ENCODE measurements around the gene SHROOM1.

DNA sequence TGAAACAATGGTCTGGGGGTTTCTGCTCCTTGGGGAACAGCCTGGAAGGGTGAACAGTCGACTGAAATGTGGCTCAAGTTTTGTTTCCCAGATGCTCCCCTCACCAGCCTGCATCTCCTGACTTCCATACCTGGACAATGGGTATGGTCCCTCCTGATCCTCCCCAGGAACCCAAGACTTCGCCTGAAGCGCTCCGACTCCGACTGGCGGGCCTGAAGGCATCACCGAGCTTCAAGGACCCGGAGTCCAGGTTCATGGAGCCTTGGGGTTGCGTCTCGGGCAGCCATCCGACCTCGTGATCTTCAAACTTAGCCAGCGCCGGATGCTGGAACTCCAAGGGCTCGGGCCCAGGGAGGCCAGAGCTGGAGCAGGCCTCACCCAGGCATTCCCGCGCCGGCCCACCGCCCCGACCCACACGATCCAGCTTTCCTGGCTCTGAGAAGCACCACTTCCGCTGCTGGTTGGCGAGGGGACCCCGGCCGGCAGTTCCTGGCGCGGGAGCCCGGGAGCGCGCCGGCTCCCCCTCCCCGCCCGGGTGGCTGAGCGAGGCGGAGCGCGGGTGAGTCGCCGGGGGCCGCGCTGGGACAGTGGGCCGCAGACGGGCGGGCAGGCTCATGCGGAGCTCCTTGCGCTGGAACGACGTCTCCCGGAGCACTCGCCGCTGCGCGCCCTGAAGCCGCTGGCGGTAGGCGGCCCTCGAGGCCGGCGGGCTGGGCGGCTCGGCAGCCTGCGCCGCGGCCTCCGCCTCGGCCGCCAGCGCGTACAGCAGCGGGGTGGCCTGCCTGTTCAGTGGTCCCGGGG lies 5.2 kb downstream of the SHROOM1 start:
- TF ChIP-seq POLR2A (IDR thresholded peaks at IDR 0.05; ENCODE audit: low read depth, low read length) (no peak), POLR2AphosphoS5 (IDR thresholded peaks at IDR 0.05; ENCODE audit: low read depth, low read length) (no peak)
